Cerebellar nuclear complex (tissue), 1 donor: ENCODE data around the gene FASTKD1.
"Not testable (repeated sequence)": the region's sequence is repeated elsewhere in the genome, so short reads cannot be mapped to it uniquely, and the experiment has no call there.

ENCODE experiments used
- DNase-seq, 2 experiments: peaks; one replicate each; lab custom pipeline; 2025; lab: John Stamatoyannopoulos, UW

FASTKD1 gene, protein sequence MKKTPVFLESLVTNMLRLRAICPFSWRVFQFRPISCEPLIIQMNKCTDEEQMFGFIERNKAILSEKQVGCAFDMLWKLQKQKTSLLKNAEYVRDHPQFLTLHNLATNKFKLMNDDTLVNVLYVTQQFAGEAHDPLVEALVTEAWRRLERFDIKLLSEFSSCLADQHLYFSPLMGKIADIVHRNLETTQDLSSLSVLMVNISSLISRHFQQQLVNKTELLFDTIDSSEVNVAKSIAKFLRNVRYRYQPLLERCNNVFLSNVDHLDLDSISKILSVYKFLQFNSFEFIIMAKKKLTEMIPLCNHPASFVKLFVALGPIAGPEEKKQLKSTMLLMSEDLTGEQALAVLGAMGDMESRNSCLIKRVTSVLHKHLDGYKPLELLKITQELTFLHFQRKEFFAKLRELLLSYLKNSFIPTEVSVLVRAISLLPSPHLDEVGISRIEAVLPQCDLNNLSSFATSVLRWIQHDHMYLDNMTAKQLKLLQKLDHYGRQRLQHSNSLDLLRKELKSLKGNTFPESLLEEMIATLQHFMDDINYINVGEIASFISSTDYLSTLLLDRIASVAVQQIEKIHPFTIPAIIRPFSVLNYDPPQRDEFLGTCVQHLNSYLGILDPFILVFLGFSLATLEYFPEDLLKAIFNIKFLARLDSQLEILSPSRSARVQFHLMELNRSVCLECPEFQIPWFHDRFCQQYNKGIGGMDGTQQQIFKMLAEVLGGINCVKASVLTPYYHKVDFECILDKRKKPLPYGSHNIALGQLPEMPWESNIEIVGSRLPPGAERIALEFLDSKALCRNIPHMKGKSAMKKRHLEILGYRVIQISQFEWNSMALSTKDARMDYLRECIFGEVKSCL

GRCh38 chr2:169573160-169573973, at the start of gene FASTKD1:
Gene FASTKD1 (minus strand): TSS chr2:169573865. CDS start chr2:169572029, 1,836 bp downstream.
- peak; percentile 43 to 83 for DNase-seq

DNA sequence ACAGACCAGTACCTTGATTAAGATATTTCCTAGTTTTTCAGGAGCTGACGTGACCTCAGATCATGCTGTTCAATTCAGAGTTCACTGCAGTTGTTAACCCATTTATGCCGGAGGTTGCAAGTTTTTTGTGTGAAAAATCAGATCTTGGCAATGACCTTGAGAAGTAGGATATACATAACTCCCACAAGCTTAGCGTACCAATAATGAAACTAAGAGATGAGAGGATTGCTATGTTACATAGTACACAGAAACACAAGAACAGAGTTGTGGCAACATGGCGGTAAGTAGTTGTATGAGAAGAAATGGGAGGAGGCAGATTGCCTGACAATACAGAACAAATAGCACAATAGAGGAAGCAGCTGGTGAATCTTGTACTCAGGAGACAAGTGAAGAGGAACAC, 49.6 kb upstream of the FASTKD1 start:
- no peak for DNase-seq

GRCh38 chr2:169620509-169620908, 46.8 kb upstream of the FASTKD1 start:
- no peak for DNase-seq

DNA sequence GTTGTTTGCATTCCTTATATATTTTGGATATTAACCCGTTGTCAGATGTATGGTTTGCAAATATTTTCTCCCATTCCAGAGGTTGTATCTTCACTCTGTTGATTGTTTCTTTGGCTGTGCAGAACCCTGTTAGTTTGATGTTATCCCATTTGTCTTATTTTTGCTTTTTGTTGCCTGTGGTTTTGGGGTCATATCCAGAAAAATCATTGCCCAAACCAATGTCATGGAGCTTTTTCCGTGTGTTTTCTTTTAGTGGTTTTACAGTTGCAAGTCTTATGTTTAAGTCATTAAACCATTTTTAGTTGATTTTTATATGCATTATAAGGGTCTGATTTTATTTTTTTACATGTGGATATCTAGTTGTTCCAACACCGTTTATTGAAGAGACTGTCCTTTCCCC, 46.3 kb upstream of the FASTKD1 start:
- DNase-seq: no peak

GRCh38 chr2:169615982-169616381, 42.3 kb upstream of the FASTKD1 start:
- not testable (repeated sequence) for DNase-seq

GRCh38 chr2:169613876-169614275, 40.2 kb upstream of the FASTKD1 start:
- no peak for DNase-seq

- DNase-seq: no peak
These were observed 35.6 kb upstream of the FASTKD1 start for GRCh38 chr2:169609264-169609663.

- DNase-seq: no peak
These were observed 25.9 kb upstream of the FASTKD1 start for GRCh38 chr2:169599568-169599967.

- DNase-seq: no peak
These were observed 25.3 kb upstream of the FASTKD1 start for GRCh38 chr2:169598982-169599381.

DNA sequence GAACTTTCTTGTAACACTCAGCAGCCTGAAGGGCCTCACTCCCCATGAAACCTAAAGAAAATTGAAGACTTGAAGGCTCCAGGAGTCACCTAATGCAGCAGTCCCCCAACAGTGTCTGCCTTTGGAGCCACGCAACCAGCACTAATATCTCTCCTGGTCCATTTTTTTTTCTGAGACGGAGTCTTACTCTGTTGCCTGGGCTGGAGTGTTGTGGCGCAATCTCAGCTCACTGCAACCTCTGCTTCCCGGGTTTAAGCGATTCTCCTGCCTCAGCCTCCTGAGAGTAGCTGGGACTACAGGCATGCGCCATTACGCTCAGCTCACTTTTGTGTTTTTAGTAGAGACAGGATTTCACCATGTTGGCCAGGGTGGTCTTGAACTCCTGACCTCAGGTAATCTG, 22.9 kb upstream of the FASTKD1 start:
- not testable (repeated sequence) for DNase-seq

DNA sequence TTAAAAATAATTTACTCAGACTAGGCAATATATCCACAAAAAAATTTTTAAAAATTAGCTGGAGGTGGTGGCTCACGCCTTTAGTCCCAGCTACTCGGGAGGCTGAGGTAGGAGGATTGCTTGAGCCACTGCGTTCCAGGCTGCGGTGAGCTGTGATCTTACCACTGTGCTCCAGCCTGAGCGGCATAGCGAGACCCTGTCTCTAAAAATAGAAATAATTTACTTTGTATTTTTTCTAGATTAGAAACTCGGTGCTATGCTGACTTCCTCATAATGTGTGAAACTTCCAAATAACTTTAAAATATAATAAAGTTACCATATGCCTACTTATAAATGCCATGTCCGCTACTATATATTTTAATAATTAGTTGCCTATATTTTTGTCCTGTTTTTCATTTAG, 17.1 kb upstream of the FASTKD1 start:
- DNase-seq: no peak

DNA sequence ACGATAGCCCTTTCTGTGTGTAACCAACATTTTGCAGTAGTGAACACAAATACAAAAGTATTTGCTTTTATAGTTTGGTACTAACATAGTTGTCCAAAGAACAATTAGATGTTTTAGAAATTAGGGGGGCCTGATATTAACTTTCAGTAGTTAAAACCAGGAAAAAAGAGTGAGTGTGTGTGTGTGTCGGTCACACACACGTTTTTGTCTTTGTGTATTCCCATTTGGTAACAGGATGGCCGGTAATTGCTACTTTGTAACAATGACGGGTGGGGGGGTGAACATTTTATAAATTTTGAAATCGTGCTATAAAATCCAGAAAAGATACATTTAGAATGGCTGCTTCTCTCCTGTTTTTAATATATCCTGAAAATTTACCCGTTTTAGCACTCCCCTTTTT, 12.0 kb upstream of the FASTKD1 start:
- no peak for DNase-seq

- peak in 1 of 2 experiments; percentile 65 for DNase-seq
These were observed 10.6 kb upstream of the FASTKD1 start, which contains the start of gene PPIG for GRCh38 chr2:169584005-169584877. Gene PPIG (plus strand): TSS chr2:169584351. CDS start chr2:169604042, 19,691 bp downstream.

- no peak for DNase-seq
These were observed 9.9 kb upstream of the FASTKD1 start for GRCh38 chr2:169583518-169583917.

GRCh38 chr2:169582552-169583266, 9.0 kb upstream of the FASTKD1 start:
- DNase-seq: not testable (repeated sequence)

DNA sequence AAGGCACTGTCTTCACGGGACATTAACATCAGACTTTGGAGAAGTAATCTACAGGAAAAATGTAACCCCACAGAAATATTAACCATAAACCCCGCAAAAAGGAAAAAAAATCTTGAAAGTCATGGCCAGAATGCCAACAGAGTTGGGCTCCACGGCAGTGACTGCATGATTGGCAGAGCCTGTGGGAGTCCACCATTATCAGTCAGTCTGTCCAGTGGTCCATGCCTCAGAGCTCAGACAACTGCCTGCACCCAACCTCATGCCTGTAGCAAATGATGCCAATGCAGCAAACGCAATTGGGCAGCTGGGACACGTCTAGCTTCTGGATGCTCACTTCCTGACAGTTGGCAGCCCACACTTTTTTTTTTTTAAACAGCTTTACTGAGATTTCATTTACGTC, 5.4 kb upstream of the FASTKD1 start:
- DNase-seq: no peak

- DNase-seq: not testable (repeated sequence)
These were observed 1.6 kb upstream of the FASTKD1 start for GRCh38 chr2:169575264-169575663.

DNA sequence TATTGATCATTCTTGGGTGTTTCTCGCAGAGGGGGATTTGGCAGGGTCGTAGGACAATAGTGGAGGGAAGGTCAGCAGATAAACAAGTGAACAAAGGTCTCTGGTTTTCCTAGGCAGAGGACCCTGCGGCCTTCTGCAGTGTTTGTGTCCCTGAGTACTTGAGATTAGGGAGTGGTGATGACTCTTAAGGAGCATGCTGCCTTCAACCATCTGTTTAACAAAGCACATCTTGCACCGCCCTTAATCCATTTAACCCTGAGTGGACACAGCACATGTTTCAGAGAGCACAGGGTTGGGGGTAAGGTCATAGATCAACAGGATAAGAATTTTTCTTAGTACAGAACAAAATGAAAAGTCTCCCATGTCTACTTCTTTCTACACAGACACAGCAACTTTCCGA, 874 bp upstream of the FASTKD1 start:
- DNase-seq: not testable (repeated sequence)

DNA sequence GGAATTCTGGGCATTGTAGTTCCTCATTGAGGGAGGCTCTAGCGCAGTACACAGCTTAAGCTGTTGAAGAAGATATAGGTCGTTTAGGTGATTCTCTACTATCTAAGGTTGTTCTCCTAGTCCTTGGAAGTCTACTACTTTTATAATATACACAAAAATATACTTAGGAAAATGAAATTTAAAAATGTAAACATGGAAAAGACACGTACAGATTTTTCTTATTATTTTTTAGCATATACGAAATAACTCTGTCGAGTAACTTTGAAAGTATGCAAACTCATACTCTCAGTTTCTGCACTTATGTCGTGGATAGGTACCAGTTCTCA, 272 bp upstream of the FASTKD1 start:
- no peak for DNase-seq

GRCh38 chr2:169572821-169573159, 875 bp downstream of the FASTKD1 start:
- DNase-seq: no peak

GRCh38 chr2:169572189-169572588, 1.5 kb downstream of the FASTKD1 start:
- DNase-seq: no peak
